ENCODE results near the gene SGK2.

- TF ChIP-seq EZH2 (IDR thresholded peaks at IDR 0.05; ENCODE audit: borderline replicate concordance, insufficient read depth, low read depth, low read length, poor library complexity, severe bottlenecking): no peak
- TF ChIP-seq, protein P1, sequence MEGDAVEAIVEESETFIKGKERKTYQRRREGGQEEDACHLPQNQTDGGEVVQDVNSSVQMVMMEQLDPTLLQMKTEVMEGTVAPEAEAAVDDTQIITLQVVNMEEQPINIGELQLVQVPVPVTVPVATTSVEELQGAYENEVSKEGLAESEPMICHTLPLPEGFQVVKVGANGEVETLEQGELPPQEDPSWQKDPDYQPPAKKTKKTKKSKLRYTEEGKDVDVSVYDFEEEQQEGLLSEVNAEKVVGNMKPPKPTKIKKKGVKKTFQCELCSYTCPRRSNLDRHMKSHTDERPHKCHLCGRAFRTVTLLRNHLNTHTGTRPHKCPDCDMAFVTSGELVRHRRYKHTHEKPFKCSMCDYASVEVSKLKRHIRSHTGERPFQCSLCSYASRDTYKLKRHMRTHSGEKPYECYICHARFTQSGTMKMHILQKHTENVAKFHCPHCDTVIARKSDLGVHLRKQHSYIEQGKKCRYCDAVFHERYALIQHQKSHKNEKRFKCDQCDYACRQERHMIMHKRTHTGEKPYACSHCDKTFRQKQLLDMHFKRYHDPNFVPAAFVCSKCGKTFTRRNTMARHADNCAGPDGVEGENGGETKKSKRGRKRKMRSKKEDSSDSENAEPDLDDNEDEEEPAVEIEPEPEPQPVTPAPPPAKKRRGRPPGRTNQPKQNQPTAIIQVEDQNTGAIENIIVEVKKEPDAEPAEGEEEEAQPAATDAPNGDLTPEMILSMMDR (IDR thresholded peaks at IDR 0.05): no peak
These were observed 17.6 kb upstream of the SGK2 start for GRCh38 chr20:43541214-43541613.
